K562 treated with DMSO at 1 percent for 12 hours (cell line): ENCODE results near the gene KCNJ13. TPM values are rescaled to one million over a fixed set of nuclear protein-coding genes. Genes with fewer than 3 reads are reported as not detected.

Source experiments
- total RNA-seq: library from RNA; unstranded; fragments of 300-600 nt; gene quantifications from 2 replicates; pipeline ENCODE4 v1.2.3, GENCODE V29; 2022; ENCODE audit not compliant: insufficient read depth

The KCNJ13 gene
- not detected in 2 replicates for total RNA-seq

DNA sequence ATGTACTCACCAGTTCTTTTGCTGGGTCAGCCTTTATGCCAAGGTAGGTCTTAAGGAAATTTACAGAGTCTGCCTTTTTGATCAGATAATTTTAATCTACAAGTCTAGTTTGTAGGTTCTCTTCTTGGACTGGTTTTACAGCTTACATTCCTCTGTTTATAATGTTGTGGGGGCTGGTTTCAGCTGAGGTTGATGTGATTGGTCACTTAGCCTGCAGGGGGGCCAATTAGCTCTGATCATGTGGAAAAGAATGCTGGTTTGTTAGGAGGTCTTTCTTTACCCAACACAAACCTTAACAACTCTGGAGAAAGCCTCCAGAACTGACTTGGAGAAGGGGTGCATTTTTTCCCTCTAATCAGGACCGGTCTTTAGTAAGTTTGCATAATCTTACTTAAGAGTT, at the start of gene KCNJ13:
TSS of gene KCNJ13 (minus strand) at position 131 of the 400 bp plus-strand sequence. CDS start 5,203 bp downstream, outside the sequence.

Other genes starting within 250 kb of the KCNJ13 start
- gene CHRNG, start 236.9 kb downstream of the KCNJ13 start, total RNA-seq, result not detected in 2 replicates
- gene TIGD1, start 226.0 kb downstream of the KCNJ13 start, total RNA-seq, result 1.5 and 4.8 TPM in 2 replicates
- 46.3 and 53.1 TPM in 2 replicates for gene EIF4E2, start 225.9 kb downstream of the KCNJ13 start, total RNA-seq
- 13.4 and 19.2 TPM in 2 replicates for gene EFHD1, start 143.0 kb downstream of the KCNJ13 start, total RNA-seq
- 7.9 and 23.0 TPM in 2 replicates for gene GIGYF2, start 79.2 kb downstream of the KCNJ13 start, total RNA-seq
- gene SNORC, start 93.7 kb upstream of the KCNJ13 start, total RNA-seq, result 3.3 and 4.4 TPM in 2 replicates
- gene NGEF, start 236.7 kb upstream of the KCNJ13 start, total RNA-seq, result not detected in 2 replicates